HUES48 (cell line): ENCODE results near the gene LAMC3.

Experiments
- H3K27ac ChIP-seq: one replicate; pipeline ENCODE4 v1.7.0; 2013; ENCODE audit warnings: low read depth, low read length, inconsistent platforms
- H3K27me3 ChIP-seq: 2 replicates; pipeline ENCODE4 v1.6.1; 2013; ENCODE audit warnings: mild to moderate bottlenecking, low read length; ENCODE audit not compliant: control insufficient read depth, insufficient read depth
- H3K36me3 ChIP-seq: 2 replicates; pipeline ENCODE4 v1.6.1; 2013; ENCODE audit warnings: low read length; ENCODE audit not compliant: control insufficient read depth, insufficient read depth
- H3K4me1 ChIP-seq: 2 replicates; pipeline ENCODE4 v1.6.1; 2013; ENCODE audit warnings: mild to moderate bottlenecking, low read length; ENCODE audit not compliant: control insufficient read depth, insufficient read depth
- H3K4me3 ChIP-seq: 2 replicates; pipeline ENCODE4 v1.5.1; 2013; ENCODE audit warnings: mild to moderate bottlenecking, low read depth, low read length
- H3K9ac ChIP-seq: 2 replicates; pipeline ENCODE4 v1.6.1; 2013; ENCODE audit warnings: mild to moderate bottlenecking, low read depth, low read length, moderate library complexity
- H3K9me3 ChIP-seq: 2 replicates; pipeline ENCODE4 v1.6.1; 2013; ENCODE audit warnings: low read length; ENCODE audit not compliant: control insufficient read depth, insufficient read depth

The LAMC3 gene

DNA sequence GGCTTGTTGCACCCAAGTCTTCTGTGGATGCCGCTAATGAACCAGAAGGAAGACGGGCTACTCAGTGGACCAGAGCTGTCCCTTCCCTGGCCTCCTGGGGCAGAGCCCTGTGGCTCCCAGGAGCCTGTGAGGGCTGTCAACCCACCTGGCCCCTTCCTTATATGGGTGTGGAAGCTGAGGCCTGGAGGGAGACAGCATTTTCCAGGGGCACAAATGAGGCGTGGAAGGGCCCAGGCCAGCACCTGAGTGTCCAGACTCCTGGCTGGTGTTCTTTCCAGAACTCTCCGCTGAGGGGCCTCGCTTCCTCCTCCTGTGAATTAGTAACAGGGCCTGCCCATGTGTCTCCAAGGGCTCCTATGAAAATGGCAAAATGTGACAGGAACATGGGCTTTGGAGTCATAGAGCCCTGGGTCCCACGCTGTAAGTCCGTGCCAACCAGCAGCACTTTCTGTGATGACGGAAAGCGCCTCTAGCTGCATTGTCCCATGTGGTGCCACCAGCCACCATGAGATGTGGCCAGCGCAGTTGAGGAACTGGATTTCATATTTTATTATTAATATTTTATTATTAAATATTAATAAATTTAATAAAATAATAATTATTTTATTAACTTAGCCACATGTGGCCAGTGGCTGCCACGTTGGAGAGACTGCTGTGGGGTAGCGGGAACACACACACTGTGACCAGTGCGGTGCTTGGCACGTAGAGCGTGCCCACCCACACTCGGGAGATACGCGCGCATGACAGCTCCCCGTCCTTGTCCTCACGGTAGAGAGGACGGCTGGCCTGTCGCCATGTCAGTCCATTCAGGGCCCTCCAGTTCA is 18.3 kb downstream of the LAMC3 start:
- no peak overlapping the region for H3K9ac ChIP-seq
- H3K27me3 ChIP-seq, result no peaks in the 10 kb centered on the region
- H3K36me3 ChIP-seq, result no peaks in the 10 kb centered on the region
- H3K9me3 ChIP-seq, result no peaks in the 10 kb centered on the region
- H3K27ac ChIP-seq, result no peak overlapping the region
- H3K4me1 ChIP-seq, result no peaks in the 10 kb centered on the region
- H3K4me3 ChIP-seq, result no peak overlapping the region

DNA sequence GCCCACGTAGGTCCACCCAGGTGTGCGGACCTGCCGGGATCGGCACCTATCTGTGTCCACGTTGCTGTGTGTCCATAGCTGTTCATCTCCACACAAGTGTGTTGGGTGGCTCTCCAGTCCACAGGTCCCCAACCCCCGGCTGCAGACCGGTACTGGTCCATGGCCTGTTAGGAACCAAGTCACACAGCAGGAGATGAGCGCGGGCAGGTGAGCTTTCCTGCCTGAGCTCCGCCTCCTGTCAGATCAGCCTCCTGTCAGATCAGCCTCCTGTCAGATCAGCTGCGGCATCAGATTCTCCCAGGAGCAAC is 18.9 kb downstream of the LAMC3 start:
- no peaks in the 10 kb centered on the region for H3K27me3 ChIP-seq
- no peak overlapping the region for H3K27ac ChIP-seq
- H3K9ac ChIP-seq, result no peak overlapping the region

GRCh38 chr9:131028221-131028884 is 19.4 kb downstream of the LAMC3 start:
- no peak overlapping the region for H3K4me3 ChIP-seq
- no peaks in the 10 kb centered on the region for H3K36me3 ChIP-seq
- no peak overlapping the region for H3K9ac ChIP-seq
- no peak overlapping the region for H3K27ac ChIP-seq
- no peaks in the 10 kb centered on the region for H3K4me1 ChIP-seq
- no peaks in the 10 kb centered on the region for H3K9me3 ChIP-seq
- H3K27me3 ChIP-seq, result no peaks in the 10 kb centered on the region

More for the DNA sequence above, 18.9 kb downstream of the LAMC3 start:
- Histone ChIP-seq H3K4me3 (no peak overlapping the region), H3K4me1 (no peaks in the 10 kb centered on the region), H3K9me3 (no peaks in the 10 kb centered on the region), H3K36me3 (no peaks in the 10 kb centered on the region)

- H3K36me3 ChIP-seq, result no peaks in the 10 kb centered on the region
- no peak overlapping the region for H3K27ac ChIP-seq
- no peak overlapping the region for H3K9ac ChIP-seq
- H3K27me3 ChIP-seq, result no peaks in the 10 kb centered on the region
- H3K9me3 ChIP-seq, result no peaks in the 10 kb centered on the region
- no peak overlapping the region for H3K4me3 ChIP-seq
- no peaks in the 10 kb centered on the region for H3K4me1 ChIP-seq
Measured at GRCh38 chr9:131028931-131029573, 20.1 kb downstream of the LAMC3 start.

DNA sequence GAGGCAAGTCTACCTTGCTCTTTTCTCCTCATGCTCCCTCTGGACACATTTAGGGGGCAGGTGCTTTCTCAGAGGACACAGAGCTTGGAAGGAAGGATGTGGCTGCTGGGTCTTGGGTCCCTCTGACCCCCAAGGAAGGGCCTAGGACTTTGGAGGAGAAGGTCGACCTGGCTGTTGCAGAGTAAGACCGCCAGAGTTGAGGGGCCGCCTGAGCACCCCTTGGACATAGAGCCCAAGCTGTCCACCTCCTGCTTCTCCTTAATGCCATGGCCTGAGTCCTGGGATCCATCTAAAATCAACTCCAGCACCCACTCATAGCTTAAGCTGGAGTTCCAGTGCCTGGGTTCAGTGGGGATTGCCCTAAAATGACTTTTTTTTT is 20.6 kb downstream of the LAMC3 start:
- H3K27me3 ChIP-seq, result no peaks in the 10 kb centered on the region

DNA sequence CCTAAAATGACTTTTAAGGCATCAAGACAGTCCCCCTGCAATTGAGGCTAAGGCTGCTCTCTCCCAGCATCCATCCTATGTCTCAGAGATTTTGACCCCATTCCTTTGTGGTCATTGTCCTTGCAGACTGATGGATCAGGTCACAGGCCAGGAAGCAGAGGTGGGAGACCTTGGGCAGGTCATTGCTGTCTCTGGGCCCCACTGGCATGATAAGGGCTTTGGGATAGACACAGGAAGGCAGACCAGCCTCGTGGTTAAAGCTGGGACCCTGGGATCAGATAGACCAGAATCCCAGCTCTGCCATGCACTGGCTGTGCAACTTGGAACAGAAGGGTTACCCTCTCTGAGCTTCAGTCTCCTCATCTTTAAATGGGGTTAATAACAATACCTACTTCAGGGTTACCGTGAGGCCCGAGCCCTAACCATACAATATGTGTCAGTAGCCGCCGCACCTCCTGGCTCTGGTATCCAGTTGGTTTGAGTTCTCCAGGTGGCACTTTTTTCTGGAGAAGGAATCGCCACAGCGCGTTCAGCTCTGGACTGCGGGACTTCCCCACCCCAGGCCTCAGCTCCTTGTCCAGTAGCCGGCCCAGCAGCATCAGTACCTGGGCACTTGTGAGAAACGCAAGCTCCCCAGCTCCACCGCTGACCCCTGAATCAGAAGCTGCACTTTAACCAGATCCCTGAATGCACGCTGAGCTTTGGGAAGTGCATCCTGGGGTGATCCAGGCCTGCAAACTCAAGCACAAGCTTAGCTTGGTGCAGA is 21.4 kb downstream of the LAMC3 start:
- Histone ChIP-seq H3K9ac (no peak overlapping the region), H3K36me3 (0 out of 2 replicates have a peak, but pooled peaks cover 3% of the 10 kb centered on the region), H3K27ac (no peak overlapping the region), H3K27me3 (no peaks in the 10 kb centered on the region), H3K4me3 (no peak overlapping the region), H3K9me3 (no peaks in the 10 kb centered on the region), H3K4me1 (no peaks in the 10 kb centered on the region)

More for the DNA sequence above, 20.6 kb downstream of the LAMC3 start:
- Histone ChIP-seq H3K9ac (no peak overlapping the region), H3K27ac (no peak overlapping the region), H3K36me3 (0 out of 2 replicates have a peak, but pooled peaks cover 2% of the 10 kb centered on the region), H3K4me1 (no peaks in the 10 kb centered on the region), H3K9me3 (no peaks in the 10 kb centered on the region), H3K4me3 (no peak overlapping the region)

- Histone ChIP-seq H3K9ac (no peak overlapping the region), H3K36me3 (0 out of 2 replicates have a peak, but pooled peaks cover 3% of the 10 kb centered on the region), H3K9me3 (no peaks in the 10 kb centered on the region), H3K27ac (no peak overlapping the region), H3K4me1 (no peaks in the 10 kb centered on the region), H3K4me3 (no peak overlapping the region), H3K27me3 (no peaks in the 10 kb centered on the region)
Measured at GRCh38 chr9:131031005-131031641, 22.1 kb downstream of the LAMC3 start.

DNA sequence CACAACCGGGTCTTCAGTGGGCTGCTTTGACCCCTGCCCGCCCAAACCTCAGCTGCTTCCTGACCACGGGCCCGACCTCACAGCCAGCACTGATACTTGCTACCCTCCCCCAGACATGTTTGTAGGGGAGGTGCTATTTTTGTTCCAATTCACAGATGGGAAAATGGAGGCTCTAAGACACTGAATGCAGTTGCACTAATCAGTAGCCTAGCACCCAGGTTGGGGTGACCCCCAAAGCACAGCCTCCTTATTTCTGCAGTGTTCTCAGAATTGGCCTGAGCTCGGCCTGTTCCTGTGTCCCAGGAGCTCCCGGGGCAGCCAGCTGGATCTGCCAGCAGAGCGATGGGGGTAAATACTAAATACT is 22.6 kb downstream of the LAMC3 start:
- Histone ChIP-seq H3K27me3 (no peaks in the 10 kb centered on the region), H3K36me3 (0 out of 2 replicates have a peak, but pooled peaks cover 3% of the 10 kb centered on the region), H3K9ac (no peak overlapping the region), H3K27ac (no peak overlapping the region), H3K4me3 (no peak overlapping the region), H3K9me3 (no peaks in the 10 kb centered on the region), H3K4me1 (no peaks in the 10 kb centered on the region)

DNA sequence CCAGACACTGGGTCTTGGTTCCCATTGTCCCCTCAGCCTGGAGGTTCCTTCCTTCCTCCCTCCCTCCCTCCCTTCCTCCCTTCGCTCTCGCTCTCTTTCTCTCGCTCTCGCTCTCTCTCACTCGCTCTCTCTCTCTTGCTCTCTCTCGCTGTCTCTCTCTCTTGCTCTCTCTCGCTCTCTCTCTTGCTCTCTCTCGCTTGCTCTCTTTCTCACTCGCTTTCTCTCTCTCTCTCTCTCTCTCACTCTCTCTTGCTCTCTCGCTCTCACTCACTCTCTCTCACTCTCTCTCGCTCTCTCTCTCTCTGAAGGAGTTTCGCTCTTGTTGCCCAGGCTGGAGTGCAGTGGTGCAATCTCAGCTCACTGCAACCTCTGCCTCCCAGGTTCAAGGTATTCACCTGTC is 23.4 kb downstream of the LAMC3 start:
- Histone ChIP-seq H3K27ac (no peak overlapping the region), H3K4me1 (no peaks in the 10 kb centered on the region), H3K36me3 (0 out of 2 replicates have a peak, but pooled peaks cover 3% of the 10 kb centered on the region), H3K9me3 (no peaks in the 10 kb centered on the region), H3K9ac (no peak overlapping the region), H3K27me3 (no peaks in the 10 kb centered on the region), H3K4me3 (no peak overlapping the region)
